C4-2B (cell line): Measurements from ENCODE around the gene LRP1B.

ENCODE experiments used
- CTCF ChIP-seq: fragments of 450-650 bp; conservative IDR thresholded peaks from 2 replicates; pipeline ENCODE4 v1.5.1; 2017; ENCODE audit warnings: mild to moderate bottlenecking
- ZFX ChIP-seq: fragments of 450-650 bp; IDR thresholded peaks from 2 replicates; pipeline ENCODE4 v1.6.1; 2017

GRCh38 chr2:140410695-140411094 lies 1720.1 kb downstream of the LRP1B start:
- TF ChIP-seq CTCF = no peak
- no peak for TF ChIP-seq ZFX
